GM19455 (cell line): ENCODE measurements around the gene THY1.
"Not testable (repeated sequence)": the region's sequence is repeated elsewhere in the genome, so short reads cannot be mapped to it uniquely, and the experiment has no call there.

ENCODE experiments used
- ATAC-seq: cut with Tn5 transposase; IDR thresholded peaks from one replicate; pipeline ENCODE4 v1.9.1; 2021; ENCODE audit not compliant: unreplicated experiment

Gene THY1

GRCh38 chr11:119384332-119384731 lies 38.6 kb downstream of the THY1 start:
- ATAC-seq, result no peak

DNA sequence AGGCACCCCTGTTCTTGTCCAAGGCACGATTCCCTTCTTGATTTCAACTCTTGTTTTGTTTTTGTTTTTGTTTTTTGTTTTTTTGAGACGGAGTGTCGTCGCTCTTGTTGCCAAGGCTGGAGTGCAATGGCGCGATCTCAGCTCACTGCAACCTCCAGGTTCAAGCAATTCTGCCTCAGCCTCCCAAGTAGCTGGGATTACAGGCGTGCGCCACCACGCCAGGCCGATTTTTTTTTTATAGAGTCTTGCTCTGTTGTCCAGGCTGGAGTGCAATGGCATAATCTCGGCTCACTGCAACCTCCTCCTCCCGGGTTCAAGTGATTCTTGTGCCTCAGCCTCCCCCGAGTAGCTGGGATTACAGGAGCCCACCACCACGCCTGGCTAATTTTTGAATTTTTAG lies 40.5 kb downstream of the THY1 start:
- not testable (repeated sequence) for ATAC-seq

GRCh38 chr11:119382101-119382500 lies 40.9 kb downstream of the THY1 start:
- ATAC-seq, result no peak

GRCh38 chr11:119381181-119381988 lies 41.6 kb downstream of the THY1 start, which contains the start of gene USP2:
TSS of gene USP2 (minus strand) at chr11:119381690. CDS start at chr11:119373480, 8,210 bp downstream.
- ATAC-seq, result peak; percentile 97

DNA sequence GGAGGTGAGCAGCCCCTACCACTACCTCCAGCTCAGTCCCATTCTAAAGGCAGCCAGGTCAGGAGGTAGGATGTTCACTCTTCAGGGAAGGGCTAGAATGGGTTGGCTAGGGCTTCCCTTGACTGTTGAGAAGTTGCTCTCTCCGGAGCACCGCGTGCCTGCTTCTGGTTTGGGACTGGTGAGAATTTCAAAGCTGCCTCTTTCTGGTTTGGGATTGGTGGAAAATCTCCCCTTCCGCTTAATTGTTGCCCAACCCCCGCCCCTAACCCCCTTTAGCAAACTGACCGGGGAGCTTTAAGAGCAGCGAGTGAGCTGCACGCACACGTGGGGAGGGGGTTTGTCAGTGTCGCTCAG lies 42.2 kb downstream of the THY1 start:
- no peak for ATAC-seq

GRCh38 chr11:119380160-119380826 lies 42.7 kb downstream of the THY1 start:
- no peak for ATAC-seq

DNA sequence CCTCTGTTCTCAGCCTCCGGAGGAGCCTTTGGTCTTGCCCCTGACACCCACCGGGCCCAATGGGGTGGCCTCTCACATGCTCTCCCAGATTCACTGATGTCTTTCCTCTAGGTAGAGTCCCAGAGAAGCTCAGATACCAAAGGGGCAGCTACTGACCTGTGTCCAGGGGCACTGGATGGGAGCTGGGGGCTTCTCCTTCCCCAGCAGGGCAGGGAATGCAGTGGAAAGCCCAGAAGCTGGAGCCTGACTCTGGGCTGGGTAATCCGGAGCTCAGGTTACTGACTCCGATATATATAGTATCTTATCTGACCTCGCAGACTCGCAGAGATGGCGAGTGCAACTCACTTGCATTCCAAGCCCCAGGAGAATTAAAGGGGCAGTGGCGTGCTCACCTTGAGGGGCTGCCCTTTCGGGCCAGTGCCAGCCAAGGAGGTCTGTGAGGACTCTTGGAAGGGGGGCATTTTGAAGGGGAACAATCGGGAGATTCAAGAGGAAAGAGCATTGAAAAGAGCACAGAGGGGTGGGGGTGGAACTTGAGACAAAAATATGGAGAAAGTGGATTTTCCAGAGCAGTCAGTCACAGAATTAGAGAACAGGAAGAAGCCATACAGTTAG lies 44.0 kb downstream of the THY1 start:
- ATAC-seq, result no peak

GRCh38 chr11:119377961-119378667 lies 44.9 kb downstream of the THY1 start:
- ATAC-seq, result no peak

DNA sequence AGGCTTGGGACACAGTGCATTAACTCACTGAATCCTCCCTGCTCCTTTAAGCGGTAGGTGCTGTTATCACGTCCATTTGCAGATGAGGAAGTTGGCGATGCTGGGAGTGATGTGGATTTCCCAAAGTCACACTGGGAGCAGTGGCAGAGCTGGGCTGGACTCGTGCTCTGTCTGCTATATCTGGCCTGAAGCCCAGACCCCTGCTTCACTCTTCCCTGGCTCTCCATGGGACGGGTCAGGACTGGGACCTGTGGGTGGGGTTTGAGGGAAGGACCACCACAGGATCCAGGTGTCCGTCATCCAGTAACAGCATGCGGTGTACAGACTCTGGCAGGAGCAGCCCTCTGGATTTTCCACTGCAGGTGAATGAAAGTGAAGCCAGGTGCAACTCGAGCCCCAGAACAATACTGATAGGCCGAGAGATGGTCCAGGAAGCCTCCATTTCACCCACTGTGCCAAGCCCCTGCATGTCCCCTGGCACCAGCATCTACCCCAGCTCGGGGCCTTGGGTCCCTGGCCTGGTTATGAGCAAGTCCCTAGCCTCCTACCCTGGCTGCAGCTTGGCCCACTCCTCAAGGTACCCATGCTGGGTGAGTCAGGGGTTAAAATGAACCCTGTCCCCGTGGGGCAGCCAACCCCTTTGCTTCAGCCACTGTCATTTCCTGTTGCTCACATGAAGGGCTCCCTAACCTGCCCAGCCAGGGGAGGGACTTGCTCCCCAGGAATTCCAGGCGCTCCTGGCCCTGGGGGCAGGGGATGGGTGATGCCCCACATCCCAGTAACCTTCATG lies 45.7 kb downstream of the THY1 start:
- ATAC-seq, result no peak

- ATAC-seq, result no peak
These were observed 46.6 kb downstream of the THY1 start for GRCh38 chr11:119376197-119376847.

- ATAC-seq, result no peak
These were observed 47.4 kb downstream of the THY1 start for GRCh38 chr11:119375337-119376196.

GRCh38 chr11:119374632-119375336 lies 48.2 kb downstream of the THY1 start:
- ATAC-seq, result no peak

DNA sequence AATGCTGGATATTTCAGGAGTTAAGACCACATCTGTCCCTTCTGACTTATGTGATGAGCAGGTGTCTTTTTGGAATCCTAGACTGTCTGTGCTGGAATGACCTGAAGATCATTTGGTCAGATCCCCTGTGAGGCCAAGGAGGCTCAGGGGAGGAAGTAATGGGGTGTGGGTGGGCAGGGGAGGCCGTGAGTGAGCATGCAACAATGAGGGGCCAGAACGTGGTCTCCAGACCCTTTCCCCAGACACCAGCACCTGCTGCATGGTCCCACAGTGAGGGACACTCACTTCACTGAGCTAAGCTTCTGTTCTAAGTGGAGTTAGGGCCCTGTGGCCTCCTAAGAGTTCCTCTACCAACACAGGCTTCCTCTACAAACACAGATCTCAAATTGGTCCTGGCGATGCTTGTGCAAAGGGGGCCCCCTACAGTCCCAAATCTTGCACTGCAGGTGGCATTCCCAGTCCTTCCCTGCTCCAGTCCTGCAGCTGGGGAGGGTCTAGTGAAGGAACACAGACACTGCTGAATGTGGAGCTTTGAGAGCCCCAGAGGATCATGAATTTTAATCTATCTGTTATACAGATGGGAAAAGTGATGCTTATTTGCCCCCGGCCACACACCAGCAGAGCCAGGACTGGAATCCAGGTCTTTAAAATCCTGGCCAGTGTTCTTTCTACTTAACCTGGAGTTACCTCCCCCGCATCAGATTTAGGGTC lies 48.9 kb downstream of the THY1 start:
- ATAC-seq, result no peak

DNA sequence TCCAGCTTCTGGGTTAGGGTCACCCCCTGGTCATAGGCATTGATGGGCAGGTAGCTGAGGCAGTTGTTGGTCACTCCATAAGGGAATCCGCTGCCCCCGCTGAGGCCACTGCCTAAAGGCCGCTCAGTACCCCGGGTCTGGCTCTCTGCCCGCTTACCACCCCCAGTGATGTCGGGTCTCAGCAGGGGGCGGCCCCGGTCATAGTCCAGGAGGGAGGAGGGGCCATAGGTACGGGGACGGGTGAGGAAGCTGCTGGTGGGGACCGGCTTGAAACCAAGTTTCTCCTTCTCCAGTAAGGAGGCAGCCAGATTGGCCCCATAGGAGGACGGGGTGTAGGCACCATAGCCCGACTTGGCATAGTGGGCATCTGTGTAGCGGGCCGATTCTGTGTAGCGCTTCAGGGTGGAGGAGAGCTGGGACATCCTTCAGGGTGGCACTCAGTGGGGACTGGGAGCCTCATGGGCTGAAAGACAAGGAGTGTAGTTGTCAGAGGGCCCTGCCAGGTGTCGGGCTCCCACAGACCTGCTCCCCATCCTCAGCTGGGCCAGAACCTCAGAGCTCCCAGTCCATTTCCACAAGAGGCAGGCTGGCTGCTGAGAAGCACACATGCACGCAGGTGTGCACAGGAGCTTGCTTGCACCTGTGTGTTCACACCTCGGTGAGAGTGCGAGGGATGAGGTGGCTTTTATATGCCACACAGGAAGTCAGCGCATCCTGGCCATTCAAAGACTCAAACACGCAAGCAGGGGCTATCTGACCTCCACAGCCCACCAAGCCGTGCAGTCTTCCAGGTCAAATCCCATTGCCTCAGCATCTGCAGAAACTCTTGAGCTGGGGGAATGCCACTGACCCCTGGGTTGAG lies 49.7 kb downstream of the THY1 start:
- ATAC-seq, result no peak

- no peak for ATAC-seq
These were observed 50.5 kb downstream of the THY1 start for GRCh38 chr11:119372260-119373058.

DNA sequence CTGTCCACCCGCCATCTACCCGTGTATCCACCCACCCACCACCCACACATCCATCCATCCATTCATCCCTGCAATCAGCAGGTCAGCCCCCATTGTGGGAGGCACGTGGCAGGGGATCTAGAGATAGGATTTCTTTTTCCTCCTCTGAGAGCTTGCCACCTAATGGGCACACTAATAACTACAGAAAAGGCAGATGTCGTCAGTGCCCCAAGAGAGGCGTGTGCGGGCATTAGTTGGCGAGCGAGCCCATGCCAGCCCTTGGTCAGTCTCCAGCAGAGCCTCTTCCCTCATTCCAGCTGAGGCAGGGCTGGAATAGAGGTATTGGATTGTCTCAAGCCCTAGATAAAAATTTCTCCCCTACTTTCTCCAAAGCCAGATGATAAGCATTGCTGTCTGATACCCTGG lies 51.2 kb downstream of the THY1 start:
- no peak for ATAC-seq
